CD4-positive, alpha-beta T cell treated with Interleukin-6 for 4 hours (primary cell): ENCODE measurements around the gene ADGRD2.

Experiments
- DNase-seq: peaks from one replicate; pipeline ENCODE4 v3.0.0-alpha.2; 2020; ENCODE audit warnings: mixed read lengths

The ADGRD2 gene

DNA sequence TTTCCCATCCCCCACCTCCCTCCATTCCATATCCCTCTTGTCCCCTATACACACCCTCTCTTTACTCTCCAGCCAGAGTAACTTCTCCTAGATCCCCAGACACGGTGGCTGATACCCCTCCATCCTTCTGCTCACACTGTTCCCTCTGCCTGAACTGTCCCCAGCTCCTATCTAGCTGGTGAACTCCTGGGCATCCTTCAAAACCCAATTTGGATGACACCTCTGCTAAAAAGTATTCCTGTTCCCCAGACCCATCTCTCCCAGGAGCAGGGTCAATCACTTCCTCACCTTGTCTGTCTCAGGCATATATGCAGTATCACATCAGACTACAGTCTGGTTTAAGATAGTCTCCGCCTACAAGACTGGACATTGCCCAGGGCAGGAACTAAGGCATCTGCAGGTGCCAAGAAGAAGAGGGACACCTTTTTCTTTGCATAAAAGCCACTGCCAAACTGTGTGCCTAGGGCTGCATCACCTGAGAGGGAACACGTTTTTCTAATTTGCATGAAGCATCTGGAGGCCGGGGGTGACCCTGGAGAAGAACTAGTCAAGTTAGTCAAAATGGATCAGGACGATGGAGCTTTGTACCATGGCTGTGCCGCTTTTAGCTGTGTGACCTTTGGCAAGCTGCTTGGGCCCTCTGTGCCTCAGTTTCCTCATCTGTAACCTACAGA is 29.8 kb downstream of the ADGRD2 start:
- no peak for DNase-seq

DNA sequence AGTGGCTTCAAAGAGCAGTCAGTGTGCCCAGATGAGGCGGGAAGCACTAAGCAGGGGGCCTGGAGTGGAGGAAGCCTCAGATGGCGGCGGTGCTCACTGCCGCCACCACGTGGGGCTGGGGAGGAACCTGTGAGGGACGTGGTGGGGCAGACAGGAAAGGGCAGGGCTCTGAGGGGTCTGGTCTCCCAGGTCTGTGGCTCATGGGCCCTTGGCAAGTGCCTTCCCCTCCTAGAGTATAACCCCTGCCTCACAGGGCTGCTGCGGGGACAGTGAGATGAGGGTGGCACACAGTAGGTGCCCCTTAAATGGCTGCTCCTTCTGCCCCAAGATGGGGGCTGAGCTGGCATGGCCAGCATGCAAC is 30.4 kb downstream of the ADGRD2 start:
- DNase-seq: no peak

DNA sequence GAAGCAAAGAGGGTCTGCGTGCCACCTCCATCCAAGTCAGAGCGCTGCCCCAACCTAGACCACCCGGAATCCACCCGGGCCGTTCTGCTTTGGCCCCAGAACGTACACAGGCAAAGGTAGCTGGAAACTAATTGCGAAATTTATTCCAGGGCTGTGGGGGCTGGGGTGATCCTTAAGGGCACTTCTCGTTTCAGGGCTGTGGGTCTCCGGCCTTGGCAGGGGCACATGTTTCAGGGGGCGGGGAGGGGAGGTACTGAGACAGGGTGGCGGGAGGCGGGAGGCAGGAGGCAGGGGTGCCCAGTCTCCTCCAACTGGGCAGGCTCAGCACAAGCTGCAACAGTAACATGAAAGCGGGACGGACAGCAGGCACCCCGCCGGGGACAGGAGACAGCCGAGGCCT is 30.9 kb downstream of the ADGRD2 start:
- DNase-seq: no peak

DNA sequence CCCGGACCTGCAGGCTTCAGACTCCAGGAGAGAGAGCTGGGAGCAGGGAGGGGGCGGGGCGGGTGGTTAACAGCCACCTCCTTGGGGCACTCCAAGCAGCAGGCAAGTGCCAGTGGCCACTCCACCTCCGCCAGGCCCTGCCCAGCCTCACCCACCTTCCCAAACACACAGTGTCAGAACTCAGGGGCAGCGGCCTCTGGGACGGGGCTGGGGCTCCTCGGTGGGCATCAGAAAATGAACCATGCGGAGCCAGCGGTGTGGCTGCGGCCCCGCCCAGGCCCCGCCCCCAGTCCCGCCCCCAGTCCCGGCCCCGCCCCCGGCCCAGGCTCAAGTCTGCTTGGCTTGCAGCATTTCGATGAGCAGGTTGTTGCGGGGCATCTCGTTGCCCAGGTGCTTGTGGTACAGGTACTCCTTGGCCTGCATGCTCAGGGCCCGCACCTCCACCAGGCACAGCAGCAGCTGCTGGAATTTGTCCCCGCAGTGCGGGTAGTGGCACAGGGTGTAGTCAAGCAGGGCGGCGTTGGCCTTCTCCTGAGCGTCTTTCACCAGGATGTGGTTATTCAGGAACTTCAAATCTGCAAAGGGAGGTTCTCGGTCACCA is 32.3 kb downstream of the ADGRD2 start:
- DNase-seq: no peak

DNA sequence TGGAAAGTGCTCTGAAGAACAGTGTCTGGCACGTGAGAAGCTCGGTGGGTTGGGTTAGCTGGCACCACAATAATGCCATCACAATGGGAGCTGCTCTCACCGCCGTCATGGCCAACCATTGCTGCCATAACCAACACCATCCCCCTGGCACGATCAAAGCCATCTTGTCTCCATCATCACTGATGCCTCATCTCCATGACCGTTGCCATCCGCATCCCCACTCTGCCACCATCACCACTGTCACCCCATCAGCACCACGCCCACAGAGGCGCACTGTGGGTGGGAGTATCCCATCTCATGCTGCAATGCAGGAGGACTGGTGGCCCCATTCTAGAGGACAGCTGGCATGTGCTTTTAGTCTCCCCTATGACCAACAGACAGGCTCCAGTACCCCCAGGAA is 33.2 kb downstream of the ADGRD2 start:
- DNase-seq: no peak

DNA sequence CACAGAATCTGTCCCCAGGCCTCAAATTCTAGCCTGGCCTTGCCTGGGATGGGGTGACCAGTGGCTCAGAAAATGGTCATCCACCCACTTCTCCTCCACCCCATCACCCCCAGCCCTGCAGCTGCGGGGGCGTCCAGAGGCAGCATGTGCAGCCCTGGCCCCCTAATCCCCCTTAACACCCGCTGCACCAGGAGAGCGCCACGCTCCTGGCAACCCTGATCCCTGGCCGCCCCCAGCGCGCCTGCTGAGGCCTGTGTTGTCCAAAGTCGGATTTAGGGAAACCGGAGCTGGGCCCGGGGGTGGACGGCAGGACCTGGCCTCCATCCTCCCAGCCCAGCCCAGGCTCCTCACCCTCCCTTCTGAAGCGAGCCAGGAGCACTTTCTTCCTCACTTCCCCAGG is 35.0 kb downstream of the ADGRD2 start:
- DNase-seq: no peak

DNA sequence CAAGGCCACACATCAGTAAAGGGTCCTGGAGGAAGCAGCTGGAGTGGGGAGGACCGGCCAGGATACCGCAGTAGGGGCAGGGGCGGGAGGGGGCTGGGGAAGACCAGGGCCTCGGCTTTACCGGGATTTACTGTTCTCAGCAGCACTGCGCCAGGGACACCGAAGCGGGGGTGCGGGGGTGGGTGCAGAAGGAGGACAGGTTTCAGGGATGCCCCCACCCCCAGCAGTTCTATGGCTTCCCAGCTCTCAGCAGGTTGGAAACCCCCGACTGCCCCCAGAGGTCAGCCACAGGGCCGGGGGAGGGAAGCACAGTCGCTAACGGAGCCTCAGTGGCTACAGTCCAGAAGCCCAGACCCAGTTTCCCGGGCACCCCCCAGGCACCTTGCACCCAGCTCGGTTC is 35.7 kb downstream of the ADGRD2 start:
- DNase-seq: no peak

DNA sequence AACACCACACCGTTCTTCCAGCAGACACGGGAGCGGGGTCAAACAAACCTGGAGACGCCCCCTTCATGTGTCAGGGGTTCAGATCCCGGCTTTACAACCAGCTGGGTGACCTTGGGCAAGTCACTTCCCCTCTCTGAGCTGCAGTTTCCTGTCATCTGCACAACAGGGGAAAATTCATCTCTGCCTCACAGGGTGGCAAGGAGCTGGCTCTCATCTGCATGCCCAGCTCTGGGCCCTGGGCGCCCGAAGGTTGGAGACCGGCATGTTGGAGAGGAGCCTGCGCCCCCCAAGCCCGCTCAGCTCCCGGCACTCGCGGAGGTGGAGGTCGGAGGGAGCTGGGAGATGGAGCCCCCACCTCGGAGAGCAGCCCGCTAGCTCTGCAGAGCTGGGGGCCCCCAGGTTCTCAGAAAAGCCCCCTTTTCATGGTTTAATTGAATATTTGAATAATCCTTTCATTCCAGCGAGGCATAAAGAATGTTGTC is 36.6 kb downstream of the ADGRD2 start:
- DNase-seq: no peak

DNA sequence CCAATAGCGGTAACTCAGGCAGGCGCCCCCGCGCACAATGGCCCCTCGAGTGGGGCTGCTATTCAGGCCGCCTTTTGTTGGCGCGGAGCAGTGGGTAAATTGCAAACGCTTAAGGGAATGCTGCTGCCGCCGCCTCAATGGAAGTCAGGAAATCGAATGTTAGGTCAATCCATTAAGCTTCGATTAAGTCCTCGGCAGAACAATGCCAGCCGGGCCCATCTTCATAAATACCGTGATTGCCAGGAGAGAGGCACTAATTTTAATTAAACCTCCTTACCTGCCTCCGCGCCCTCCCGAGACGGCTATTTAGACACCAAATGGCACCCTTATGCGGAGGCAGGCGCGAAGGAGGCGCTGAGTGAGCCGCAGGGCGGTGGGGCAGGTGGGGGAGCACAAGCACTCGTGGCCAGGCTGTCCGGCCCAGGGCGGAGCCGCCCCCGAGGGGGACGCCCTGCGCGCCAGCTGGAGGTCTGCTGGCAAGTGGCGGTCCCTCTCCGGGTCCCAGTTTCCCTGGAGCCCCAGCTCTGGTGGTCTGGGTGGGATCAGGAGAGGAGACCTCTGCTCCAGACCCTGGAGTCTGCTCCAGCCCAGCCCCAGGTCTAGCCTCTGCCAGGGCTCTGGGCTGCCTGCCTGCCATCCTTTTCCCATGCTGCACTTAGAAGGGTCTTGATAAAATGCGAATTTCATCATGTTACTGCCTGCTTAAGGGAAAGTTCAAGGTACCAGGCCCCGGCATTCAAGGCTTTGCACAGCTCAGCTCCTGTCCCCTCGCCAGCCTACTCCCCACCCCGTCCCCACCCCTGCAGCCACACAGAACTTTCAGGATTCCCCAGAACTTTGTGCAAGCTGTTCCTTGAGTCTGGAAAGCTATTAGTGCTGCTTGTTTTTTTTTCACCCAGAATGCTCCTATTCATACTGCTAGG is 37.3 kb downstream of the ADGRD2 start:
- DNase-seq: no peak

DNA sequence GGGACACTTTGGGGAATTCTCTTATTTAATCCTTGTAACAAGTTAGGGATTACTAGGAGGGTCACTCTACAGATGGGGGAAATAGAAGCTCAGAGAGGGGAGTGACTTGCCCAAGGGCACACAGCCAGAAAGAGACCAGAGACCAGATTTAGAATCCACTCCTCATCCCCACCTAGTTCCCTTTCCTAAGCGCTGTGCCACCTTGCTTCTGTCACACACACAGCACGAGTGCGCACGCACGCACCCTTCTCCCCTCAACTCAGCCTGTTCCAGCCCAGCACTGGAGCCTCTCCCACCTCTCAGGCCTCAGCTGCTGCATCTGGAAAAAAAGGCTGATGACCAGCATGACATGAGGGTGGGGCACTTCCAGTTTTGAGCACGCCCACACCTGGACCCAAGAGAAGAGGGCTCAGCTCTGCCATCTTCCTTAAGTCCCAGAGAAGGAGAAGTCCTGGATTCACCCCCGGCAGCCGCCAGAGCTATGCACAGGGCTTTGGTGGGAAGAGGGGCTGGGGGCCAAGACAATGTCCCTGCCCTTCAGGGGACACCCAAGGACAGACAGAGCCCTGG is 38.5 kb downstream of the ADGRD2 start:
- DNase-seq: no peak

DNA sequence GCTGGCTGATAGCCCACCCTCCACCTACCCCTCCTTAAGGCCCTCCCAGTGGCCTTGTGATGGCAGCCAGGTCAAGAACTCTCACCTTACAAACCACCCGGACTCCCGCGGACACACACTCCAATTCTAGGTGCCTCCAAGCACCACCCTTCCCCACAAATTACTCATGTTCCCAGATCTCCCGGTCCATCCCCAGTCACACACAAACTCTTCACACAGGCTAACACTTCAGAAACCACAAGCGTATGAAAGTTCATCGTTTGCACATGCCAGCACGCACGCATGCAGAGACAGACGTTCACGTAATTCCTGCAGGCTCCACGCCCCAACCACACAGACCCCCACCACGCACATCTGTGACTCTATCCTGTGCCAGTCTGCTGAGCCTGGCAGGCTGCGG is 39.0 kb downstream of the ADGRD2 start:
- DNase-seq: no peak

DNA sequence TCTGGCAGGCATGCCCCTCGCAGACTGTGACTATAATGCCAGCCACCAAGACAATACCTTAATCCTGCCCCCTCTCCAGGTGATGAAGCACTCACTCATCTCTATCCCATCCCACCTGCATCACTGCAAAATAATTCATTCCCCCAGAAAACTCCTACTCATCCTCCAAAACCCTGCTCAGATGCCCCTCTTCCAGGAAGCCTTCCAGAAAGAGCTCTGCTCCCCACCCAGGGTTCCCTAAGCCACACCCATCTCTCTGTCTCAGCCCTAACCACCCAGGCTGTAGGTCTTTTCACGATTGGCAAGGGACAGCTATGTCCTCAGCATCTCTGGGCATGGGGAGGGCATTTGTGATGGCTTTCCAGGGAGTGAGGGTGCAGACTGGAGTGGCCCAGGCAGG is 39.8 kb downstream of the ADGRD2 start:
- no peak for DNase-seq

DNA sequence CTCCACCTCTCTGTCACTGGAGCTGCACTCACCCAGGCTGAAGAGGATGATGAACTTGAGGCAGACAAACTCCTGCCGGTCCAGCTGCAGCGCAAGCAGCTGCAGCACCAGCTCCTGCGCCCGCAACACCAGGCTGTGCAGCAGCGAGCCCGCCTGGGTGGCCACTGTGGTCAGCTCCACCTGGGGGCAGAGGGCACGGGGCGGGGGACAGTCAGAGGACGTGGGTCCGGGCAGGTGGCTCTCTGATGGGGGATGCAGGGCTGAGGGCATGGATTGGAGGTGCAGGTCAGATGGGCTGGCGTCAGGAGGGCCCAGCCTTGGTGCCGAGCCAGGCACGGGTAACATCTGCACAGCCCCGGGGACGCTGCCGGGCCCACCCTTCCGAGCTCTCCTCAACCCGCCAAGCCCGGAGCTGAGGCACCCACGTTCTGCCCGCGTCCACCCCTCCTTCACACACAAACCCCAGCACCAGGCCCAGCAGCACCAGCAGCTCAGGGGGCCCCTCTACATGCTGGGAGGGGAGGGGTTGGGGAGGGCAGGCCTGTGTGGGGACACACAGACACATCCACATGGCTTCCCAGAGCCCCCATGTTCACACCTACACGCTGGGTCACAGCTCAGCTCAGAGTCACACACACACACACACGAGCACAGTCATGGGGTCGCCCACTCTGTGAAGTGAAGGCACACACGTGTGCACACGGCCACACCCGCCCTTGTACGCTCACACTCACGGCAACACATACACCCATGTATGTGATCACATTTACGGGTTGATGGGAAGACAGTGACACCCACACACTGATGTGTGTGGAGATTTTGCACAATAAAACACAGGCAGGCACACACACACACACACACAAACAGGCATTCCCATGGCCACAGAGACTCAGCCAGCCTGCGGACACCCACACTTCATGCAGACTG is 41.1 kb downstream of the ADGRD2 start:
- DNase-seq: no peak

DNA sequence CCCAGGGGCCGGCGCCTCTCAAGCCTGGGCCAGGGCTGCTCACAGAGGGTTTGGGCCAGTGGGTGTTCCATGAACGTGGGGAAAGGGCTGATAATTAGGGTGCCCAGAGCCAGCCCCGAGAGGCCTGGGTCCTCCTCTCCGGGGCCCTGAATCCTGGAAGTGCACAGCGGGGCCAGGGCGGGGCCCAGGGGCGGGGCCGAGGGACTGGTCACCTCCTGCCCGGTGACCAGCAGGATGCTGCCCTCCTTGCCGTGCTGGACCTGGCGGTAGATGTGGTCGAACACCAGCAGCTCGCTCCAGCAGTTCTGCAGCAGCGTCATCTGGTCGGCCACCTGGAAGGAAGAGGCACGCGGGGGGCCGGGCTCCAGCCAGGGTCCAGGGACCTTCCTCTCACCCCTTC is 42.6 kb downstream of the ADGRD2 start:
- no peak for DNase-seq

DNA sequence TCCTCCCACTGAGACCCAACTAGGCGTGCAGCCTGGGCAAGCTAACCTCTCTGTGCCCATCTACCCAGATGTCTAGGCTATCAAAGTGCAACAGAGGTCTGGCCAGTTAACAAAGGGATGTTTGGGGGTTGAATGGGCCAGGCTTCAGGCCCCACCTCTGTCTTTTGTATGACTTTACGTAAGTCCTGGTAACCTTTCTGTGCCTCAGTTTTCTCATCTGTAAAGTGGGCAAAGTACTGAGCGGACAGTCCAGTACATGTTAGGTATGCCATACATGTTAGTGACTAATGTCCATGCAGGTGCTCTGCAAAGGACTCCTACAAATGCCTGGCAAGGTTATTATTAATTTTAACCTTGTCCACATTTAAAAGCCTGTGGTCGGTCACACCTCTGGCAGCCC is 43.0 kb downstream of the ADGRD2 start:
- no peak for DNase-seq

DNA sequence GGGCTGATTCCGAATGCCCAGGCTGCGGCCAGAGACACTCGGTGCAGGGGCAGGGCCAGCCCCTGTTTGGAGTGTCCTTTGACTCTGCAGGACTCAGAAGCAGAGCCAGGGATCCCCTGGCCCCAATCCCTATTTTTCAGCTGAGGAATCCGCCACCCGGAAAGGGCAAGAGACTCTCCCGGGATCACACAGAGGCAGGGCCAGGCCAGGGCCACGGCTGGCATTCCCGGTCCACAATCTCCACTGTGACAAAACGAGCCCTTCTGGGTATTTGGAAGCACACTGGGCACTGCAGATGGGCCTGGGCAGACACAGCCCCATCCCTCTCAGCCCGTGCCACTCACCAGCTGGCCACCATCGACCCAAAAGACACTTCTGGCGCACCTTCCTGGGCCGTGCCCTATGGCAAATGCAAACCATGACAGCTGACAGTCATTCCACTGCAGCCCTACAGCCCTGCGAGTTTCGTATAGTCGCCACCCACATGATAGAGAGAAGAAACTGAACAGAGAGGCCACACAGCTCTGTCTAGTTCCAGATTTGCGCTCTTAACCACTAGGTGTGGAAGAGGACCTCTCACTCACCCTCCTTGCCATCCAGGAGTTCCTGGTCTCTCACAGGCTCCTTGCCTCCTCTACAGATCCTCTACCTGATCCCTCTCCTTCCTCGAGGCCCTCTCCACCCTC is 43.7 kb downstream of the ADGRD2 start:
- no peak for DNase-seq

DNA sequence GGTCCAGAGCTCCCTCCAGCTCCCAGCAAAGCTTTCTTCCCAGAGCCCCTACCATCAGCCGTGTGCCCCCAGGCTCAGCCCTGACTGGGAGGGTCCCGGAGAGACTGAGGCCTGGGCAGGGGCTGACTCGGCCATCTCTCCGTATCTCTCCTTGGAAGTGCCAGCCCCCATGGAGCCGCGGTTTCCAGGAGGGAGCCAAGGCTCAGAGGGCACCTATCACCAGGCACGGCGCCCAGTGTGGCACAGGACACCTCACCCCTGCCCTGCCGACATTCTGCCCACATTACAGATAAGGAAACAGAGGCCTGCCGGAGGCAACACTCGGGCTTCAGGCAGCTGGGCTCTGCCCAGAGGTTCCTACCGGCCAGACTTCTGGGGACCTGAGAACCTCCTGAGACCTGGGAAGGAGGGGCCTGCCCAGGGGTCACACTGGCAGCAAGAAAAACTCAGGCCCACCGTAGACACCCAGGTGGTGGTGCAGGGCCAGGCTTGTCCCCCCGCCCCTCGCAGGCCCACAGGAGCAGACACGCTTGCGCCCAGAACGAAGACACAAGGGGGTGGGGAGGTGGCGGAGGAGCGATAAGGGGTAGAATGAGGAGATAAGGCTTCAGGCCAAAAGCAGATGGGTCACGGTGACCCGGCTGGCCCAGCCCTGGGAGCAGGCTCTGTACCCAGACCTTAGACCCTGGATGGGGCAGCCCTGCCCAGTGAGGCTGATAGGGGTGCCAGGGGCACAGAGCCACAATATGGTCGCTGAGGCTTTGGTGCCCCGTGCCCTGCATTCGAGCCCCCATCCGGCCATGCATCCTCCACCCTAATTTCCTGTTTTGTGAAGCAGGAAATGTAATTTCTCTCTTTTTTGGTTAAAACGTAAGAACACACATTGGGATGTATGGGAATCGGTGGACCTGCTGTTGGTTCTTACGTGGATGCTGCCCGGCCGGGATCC is 45.1 kb downstream of the ADGRD2 start:
- DNase-seq: no peak

DNA sequence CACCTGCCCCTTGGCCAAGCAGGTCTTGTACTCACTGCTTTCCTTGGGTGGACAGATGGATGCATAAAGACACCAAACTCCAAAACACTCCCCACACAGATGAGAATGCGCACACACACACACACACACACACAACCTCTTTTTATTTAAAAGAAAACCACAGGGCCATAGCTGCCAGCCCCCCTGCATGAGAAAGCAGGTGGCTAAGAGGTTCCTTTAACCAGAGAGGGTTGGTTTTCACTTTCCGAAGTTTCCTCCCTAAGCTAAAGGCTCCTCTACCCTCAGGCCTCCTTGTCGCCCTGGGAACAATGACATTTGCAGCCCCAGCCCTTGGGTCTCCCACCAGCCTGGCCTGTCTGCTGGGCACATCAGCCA is 45.8 kb downstream of the ADGRD2 start:
- DNase-seq: no peak

DNA sequence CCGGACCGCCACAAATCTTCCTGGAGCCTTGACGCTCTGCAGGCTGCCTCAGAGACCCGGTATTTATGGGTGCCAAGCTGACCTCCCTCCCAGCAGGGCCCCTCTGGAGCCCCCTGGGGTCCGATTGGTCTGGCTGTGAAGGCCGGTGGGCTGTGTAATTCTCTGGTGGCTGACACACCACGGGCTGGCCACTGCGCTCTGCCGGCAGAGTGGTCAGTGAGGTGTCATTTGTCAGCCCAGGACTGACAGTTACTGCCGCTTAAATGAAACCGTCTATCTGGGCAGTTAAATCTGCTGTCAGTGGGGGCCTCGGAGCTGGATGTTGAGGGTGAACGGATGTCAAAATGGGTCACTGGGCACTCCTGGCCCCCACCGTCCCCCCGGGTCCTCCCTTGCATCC is 46.2 kb downstream of the ADGRD2 start:
- no peak for DNase-seq

DNA sequence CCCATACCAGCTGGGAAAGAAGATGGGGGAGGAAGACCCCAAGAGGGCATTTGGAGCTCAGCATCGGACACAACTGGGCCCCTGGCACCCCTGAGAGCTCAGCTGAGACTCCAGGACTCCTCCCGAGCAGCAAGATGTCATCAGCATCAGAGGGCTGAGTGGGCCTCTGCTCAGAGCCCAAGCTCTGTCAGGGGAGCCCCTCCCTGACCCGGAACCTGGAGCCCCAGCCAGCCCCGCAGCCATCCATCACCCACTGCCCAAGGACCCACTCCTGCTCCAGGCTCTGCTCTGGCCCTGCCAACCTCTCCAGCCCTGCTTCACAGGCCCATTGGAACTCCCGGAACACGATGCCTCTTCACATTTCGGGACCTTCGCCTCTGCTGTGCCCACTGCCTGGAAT is 47.2 kb downstream of the ADGRD2 start:
- no peak for DNase-seq

DNA sequence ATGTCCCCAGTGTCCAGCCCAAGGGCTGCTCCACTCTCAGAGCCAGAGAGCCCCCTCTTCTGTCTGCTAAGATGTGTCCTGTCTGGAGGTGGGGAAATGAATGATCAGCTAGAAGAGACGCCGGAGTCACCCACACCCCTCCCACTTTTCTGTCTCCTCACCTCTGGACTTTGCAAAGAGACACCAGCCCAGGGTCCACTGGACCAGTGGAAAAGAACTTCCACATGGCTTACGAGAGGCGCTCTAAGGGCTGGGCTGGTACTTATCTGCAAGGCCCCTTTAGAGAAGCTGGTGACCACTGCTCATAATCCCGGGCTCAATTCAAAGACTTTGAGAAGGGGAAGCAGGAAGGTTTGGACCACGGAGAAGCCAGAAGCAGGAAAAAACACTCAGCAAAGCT is 47.8 kb downstream of the ADGRD2 start:
- DNase-seq: no peak
